Measurements from ENCODE around the gene LMO3.

Gene LMO3

GRCh38 chr12:16606117-16606200 is at the start of gene LMO3:
Gene LMO3, minus strand, starts transcription at chr12:16606162. Its CDS starts 5,302 bp downstream, at chr12:16600860.
- no peak for DNase-seq

DNA sequence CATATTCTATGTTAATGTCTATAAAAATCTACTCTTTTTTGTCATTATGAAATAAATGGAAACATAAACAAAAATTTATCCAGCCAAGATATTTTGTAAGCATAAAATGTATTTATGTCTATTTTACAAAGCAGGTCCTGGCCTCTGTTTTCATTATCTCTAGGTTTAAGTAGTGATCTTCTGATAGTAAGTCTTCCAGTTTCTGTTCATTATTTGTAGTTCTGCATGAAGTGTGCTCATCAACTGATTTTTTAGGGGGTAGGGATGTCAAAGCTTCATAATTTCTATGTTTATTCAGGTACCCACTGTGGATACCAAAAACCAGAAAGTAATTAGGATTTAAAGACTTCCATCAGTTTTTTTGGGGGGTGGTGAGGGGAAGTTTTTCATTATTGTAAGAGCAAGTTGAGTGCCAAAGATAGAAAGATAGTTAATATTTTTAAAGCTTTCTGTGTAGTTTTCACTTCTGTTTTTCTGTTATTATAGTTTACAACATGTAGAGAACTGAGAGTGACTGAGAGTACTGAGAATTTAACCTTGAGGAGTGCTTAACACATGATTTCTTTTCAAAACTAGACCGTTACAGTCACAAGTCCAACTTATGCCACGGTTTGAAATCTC is 30.6 kb upstream of the LMO3 start:
- no peak for DNase-seq

GRCh38 chr12:16634786-16635185 is 28.8 kb upstream of the LMO3 start:
- no peak for DNase-seq

DNA sequence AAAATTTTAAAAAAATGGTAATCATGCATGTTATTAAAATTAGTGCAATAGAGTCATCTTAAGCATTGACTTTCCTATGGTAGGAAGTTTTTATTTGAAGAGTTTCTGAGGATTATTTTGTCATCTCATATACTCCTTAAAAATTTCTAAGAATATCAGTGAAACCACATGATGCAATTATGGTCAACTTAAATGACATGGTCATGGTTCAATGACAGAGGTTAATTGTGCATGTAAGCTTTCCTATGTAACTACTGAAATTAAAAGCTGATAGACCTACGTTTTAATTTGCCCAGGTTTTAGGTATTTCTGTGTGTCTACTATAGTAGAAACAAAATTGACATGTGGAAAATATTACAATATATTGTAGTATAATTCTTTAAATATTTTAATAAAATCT is 21.0 kb upstream of the LMO3 start:
- DNase-seq = no peak

DNA sequence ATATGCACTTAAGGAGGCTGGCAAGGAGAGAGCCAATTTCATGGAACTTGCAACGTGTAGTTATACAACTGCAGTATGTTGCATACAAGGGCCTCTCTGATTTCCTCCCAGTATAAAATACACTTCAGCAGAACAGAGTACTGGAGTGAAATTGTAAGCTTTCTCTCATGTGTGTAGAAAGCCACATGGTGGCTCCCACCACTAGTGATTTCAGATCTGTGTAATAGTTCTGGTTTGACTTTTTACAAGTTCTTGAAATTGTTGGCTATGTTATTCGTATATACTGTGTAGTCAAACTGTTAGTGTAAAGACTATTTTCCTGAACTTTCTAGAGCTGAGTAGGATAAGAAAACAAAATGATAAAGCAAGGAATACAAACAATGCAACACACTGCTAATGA is 16.4 kb upstream of the LMO3 start:
- no peak for DNase-seq

- no peak for DNase-seq
These were observed 13.6 kb upstream of the LMO3 start for GRCh38 chr12:16619537-16619936.

DNA sequence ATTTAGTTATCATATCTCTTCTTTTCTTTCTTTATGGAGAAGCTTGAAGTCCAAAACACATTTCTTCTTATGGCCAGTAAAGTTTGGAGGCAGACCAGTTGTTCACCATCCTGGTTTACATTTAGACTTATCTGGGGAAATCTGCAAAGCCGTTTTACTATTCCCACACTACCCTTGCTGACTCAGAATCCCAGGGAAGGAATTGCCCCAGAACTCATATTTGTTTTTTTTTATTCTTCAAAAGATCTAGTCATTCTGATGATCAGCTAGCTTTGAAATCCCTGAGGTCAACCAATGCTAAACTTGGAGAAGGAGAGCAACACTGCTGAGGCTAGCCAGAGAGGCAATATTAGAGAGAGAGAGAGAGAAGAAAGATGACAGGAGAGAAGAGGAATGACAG is 12.3 kb upstream of the LMO3 start:
- no peak for DNase-seq

DNA sequence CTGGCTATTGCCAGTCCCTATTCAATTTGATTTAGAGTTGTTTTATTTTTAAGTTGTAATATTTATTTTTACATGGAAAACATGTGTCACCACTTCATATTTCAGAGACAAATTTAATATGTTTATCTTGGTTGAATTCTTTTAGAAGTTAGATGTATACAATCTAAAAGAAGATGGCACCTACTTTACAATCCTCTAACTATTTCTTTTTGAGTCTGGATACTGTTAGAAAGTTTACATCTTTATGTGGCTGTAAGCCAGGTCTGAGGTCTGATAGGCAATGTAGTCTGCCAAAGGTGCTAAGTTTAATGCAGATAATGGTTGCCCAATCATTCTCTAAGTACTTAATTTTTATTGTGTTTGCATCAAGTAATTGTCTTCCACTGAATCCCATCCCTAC is 7.2 kb upstream of the LMO3 start:
- no peak for DNase-seq

- no peak for DNase-seq
These were observed 6.7 kb upstream of the LMO3 start for GRCh38 chr12:16612647-16613046.

GRCh38 chr12:16611146-16611545 is 5.2 kb upstream of the LMO3 start:
- DNase-seq = no peak

DNA sequence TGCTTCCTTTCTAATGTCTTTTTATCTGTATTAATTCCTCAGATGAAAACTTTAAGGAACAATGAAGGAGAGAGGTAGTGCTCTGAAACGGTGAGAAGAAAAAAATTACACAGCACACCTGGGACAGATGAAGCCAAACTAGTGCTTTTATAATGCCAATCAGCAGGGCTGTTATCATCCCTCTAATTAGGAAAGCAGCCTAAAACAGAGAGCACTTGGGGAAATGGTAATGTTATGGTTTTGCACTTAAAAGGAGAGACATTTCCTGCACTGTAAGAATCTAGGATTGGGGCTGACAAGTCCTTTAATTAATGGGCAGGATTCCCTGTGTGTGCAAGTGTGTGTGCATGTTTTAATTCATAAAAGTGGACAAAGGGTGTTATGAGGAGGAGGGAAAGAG is 4.8 kb upstream of the LMO3 start:
- no peak for DNase-seq

- DNase-seq = no peak
These were observed 4.1 kb upstream of the LMO3 start for GRCh38 chr12:16610001-16610585.

- no peak for DNase-seq
These were observed 3.1 kb upstream of the LMO3 start for GRCh38 chr12:16608946-16609539.

GRCh38 chr12:16607906-16608775 is 2.2 kb upstream of the LMO3 start:
- DNase-seq = no peak

DNA sequence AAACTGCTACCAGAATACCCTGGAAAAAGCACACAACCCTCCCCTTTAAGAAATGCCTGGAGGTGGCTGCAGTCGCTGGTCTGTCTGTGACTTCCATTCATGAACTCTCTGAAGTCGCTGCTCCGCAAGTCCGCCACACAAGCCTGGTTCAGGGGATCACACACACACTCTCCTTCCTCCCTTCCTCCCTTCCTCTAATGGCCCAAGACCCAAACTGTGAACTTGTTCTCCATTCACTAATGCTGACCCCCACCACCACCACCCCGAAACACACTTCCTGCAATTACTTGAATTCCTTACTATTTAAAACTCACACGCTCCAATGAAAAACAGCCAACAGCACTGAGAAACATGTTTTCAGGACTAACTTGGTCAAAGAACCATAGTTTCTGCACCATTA is 1.0 kb upstream of the LMO3 start:
- no peak for DNase-seq

DNA sequence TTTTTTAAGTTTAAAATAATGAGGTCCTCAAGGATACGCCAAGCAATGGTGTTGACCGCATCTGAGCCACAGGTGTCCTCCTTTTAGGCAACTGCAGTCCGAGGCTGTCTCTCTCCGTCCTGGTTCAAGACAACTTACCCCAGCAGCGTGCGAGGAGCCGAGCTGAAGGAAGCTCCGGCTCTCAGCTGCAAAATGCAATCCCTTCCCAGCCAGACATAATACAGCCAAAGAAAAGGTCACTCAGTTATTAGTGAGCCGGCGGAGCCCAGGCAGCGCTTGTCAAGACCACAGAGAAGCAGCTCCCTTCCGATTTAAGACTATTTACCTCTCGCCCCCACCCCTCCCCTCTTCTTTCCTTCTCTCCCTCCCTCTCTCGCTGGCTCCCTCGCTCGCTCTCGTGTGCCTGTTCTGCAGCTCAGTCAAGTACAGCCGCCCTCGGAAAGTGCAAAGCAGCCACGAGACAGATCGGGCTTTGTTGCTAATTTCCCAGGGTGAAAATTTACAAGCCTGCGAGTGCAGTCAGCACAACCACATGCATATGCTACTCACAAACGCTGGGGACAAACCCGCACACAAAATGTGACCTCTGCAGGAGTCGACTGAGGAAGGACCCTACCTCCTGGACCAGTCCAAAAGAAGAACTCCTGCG is 363 bp upstream of the LMO3 start:
- DNase-seq = no peak

DNA sequence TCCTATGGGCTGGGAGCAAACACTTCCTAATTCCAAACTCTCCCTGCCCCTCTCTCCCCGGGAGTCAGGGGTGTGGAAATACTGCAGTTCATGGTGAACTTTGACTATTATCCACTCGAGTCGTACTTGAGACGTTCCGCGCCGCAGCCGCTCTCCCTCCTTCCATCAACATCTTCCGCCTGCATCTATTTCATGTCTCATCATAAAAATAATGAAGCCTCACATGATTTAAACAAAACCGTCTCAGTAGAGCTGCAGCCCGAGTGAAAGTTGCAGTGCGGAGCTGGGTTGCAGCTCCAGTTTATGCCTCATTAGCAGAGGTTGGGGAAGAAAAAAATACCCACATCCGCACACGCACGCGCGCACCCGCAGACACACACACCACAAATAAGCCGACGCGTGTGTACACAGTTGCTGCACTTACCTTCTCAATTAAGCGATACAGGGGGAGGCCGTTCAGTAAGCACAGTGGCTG is 283 bp downstream of the LMO3 start:
- no peak for DNase-seq

GRCh38 chr12:16604596-16605252 is 1.2 kb downstream of the LMO3 start:
- DNase-seq = no peak

- DNase-seq = no peak
These were observed 1.9 kb downstream of the LMO3 start for GRCh38 chr12:16603916-16604575.

- DNase-seq = no peak
These were observed 2.6 kb downstream of the LMO3 start for GRCh38 chr12:16603260-16603915.

GRCh38 chr12:16602412-16602811 is 3.5 kb downstream of the LMO3 start:
- no peak for DNase-seq

GRCh38 chr12:16600525-16600924 is 5.4 kb downstream of the LMO3 start:
- DNase-seq = no peak

Data from activated naive CD4-positive, alpha-beta T cell treated with anti-CD3 and anti-CD28 coated beads, Interleukin-2, amount 50 U/mL, for 16 hours (primary cell).